ENCODE results near the gene FGF12.

GRCh38 chr3:192277477-192277876 lies 449.9 kb downstream of the FGF12 start:
- no peak for TF ChIP-seq GLI4 (CRISPR knock-in tag; IDR thresholded peaks at IDR 0.05; ENCODE audit: borderline replicate concordance)
- no peak for TF ChIP-seq BCL6 (CRISPR knock-in tag; IDR thresholded peaks at IDR 0.05)
- no peak for TF ChIP-seq ZNF652 (CRISPR knock-in tag; IDR thresholded peaks at IDR 0.05; ENCODE audit: borderline replicate concordance, low read depth)
- TF ChIP-seq ZNF644 (CRISPR knock-in tag; IDR thresholded peaks at IDR 0.05; ENCODE audit: low read depth) = no peak
- no peak for TF ChIP-seq POLR2A (IDR thresholded peaks at IDR 0.05; ENCODE audit: insufficient read depth in 1 of 2, low read depth in 2 of 2, low read length in 2 of 2)

Data from HepG2 (cell line).